Measurements from ENCODE around the gene TMEM45B.

The TMEM45B gene

DNA sequence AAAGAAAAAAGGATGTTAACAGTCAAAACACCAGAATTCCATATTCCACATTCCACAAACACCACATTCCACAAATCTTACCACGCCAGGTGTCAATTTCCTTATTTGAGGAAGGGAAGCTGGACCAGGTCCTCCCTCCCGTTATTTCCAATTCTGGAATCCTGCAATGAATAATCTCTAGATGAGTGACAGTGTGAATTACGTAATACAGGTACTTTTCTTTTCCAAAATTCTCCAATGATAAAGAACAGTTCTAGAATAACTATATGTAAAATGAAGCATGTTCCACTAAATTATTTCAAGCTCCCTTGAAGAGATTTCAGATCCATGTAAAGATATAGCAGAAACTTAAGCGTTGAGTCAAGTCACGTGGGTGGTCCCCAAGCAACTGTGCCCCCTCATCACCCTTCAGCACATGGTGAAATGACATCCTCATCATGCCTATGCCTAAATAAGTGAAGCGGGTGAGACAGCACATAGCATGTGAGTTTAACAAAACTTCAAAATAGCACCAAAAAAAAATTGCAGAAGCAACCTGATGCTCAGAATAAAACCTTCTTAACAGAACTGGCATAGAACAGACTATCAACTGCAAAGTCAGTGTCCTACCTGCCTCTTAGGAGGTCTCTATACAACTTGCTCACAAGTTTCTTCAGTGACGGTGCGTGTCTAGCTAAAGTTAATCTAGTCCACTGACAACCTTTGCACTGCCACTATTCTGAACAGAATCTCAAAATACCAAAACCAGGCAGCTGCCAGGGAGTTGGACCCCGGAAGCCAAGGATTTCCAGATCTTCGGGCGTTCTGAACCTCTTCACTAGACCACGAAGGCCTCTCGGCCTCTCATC lies 78.9 kb downstream of the TMEM45B start:
- DNase-seq (ENCODE audit: low spot score): peak; percentile 34
- H3K27ac ChIP-seq: peak overlapping the region; percentile 75
- CTCF ChIA-PET: no interaction called here
- POLR2A ChIA-PET (ENCODE audit: low non-redundant PET): no interaction called here
- TF ChIP-seq, protein P1, sequence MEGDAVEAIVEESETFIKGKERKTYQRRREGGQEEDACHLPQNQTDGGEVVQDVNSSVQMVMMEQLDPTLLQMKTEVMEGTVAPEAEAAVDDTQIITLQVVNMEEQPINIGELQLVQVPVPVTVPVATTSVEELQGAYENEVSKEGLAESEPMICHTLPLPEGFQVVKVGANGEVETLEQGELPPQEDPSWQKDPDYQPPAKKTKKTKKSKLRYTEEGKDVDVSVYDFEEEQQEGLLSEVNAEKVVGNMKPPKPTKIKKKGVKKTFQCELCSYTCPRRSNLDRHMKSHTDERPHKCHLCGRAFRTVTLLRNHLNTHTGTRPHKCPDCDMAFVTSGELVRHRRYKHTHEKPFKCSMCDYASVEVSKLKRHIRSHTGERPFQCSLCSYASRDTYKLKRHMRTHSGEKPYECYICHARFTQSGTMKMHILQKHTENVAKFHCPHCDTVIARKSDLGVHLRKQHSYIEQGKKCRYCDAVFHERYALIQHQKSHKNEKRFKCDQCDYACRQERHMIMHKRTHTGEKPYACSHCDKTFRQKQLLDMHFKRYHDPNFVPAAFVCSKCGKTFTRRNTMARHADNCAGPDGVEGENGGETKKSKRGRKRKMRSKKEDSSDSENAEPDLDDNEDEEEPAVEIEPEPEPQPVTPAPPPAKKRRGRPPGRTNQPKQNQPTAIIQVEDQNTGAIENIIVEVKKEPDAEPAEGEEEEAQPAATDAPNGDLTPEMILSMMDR (conservative IDR thresholded peaks at IDR 0.05; ENCODE audit: low read depth): no peak

DNA sequence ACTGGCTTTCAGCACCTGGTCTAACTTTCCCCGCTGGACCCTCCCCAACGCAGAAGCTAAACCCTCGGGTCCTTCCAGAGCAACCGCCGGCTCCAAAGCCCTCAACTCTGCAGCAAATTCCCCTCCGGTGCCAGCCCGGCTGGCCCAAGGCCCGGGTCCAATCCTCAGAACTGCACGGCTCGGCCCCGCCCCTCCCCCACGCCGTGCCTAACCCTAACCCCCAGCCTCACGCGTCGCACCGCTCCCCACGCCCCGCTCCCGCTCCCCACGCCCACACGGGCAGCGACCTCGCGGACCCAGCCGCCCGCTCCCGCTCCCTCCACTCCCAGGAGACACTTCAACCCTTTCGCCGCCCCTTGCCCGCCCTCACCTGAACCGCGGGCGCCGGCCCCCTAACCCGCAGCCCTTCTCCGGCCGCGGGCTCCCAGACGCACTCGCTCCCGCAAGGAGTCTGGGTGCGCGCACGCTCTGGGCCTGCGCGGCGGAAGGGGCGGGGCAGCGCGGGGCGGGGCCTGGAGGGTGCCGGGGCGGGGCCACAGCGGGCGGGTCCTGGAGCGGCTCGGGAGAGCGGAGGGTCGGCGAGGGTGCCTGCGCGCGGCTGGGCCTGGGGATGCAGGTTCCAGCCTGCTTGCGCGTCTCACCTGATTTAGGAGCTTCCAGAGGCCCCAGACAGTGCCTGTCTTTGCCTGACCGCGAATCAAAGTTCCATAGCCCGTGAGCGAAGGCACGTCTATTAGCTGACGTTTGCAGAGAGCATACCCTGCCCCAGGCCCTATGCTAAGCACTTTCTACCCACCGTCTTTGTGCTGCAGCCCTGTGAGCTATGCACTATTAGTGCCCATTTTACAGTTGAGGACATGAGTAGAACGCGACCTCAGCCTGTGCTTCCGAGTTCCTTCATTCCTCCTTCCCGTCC lies 79.7 kb downstream of the TMEM45B start, which contains the start of gene NFRKB:
Gene NFRKB, minus strand, starts transcription at position 453 of the 916 bp plus-strand sequence. CDS start 2,729 bp downstream, outside the sequence.
- peak within 1 kb of the TSS; percentile 75 for H3K27ac ChIP-seq
- ChIA-PET POLR2A (ENCODE audit: low non-redundant PET) (interaction anchor here (0.5 kb wide), 1 partner anchor 39 kb away, joined by 7 read pairs; no protein-coding TSS in a partner anchor), CTCF (no interaction called here)
- TF ChIP-seq, protein P1 (conservative IDR thresholded peaks at IDR 0.05; ENCODE audit: low read depth): no peak
- DNase-seq (ENCODE audit: low spot score): peak; percentile 93

- CTCF ChIA-PET: no interaction called here
- TF ChIP-seq, protein P1 (conservative IDR thresholded peaks at IDR 0.05; ENCODE audit: low read depth): no peak
- H3K27ac ChIP-seq: peak overlapping the region; percentile 75
Observed at GRCh38 chr11:129896062-129896461, 80.4 kb downstream of the TMEM45B start.

DNA sequence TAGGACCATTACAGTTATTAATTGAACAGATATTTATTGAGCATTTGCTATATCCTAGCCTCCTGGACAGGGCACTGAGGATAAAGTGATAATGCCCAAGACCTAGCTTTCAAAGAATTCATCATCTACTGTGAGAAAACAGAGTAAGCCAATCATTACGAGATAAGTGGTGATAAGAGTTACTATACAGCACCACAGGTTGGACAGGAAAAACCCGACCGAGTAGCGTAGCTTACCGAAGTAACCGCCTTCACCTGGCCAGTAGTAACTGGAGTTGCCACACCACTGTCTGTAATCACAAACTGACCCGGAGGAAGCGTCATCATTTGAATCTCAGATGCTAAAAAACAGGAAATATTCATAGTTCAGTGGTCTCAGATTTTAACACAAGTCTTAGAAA lies 89.8 kb downstream of the TMEM45B start:
- ChIA-PET POLR2A (ENCODE audit: low non-redundant PET) (no interaction called here), CTCF (no interaction called here)
- no peak overlapping the region for H3K27ac ChIP-seq
- TF ChIP-seq, protein P1 (conservative IDR thresholded peaks at IDR 0.05; ENCODE audit: low read depth): no peak
- DNase-seq (ENCODE audit: low spot score): no peak

More at GRCh38 chr11:129896062-129896461, 80.4 kb downstream of the TMEM45B start:
- DNase-seq (ENCODE audit: low spot score): no peak
- POLR2A ChIA-PET (ENCODE audit: low non-redundant PET): interaction anchor here (0.5 kb wide), 1 partner anchor 39 kb away, joined by 7 read pairs; no protein-coding TSS in a partner anchor

All from RWPE1 (cell line).